D721Med (cell line): ENCODE results near the gene ATP2B2.

Source experiments
- DNase-seq: peaks from one replicate; pipeline ENCODE4 v3.0.0; 2011; ENCODE audit warnings: low spot score; ENCODE audit not compliant: insufficient read length
- FAIRE-seq: peaks from 2 replicates; lab custom pipeline; 2011; peaks lifted over from hg19 to GRCh38; lab: Jason Lieb, UNC
- CTCF ChIP-seq: IDR thresholded peaks from 2 replicates; pipeline ENCODE4 v1.5.1; 2012; ENCODE audit warnings: mild to moderate bottlenecking, control low read depth; ENCODE audit not compliant: insufficient read depth; ENCODE audit errors: missing control alignments

ATP2B2 gene

GRCh38 chr3:10341901-10342398 is 163.4 kb downstream of the ATP2B2 start:
- DNase-seq (no peak), FAIRE-seq (no peak)
- TF ChIP-seq CTCF: no peak

GRCh38 chr3:10340476-10340875 is 164.9 kb downstream of the ATP2B2 start:
- DNase-seq (no peak), FAIRE-seq (no peak)
- no peak for TF ChIP-seq CTCF

GRCh38 chr3:10340046-10340445 is 165.3 kb downstream of the ATP2B2 start:
- DNase-seq (no peak), FAIRE-seq (no peak)
- TF ChIP-seq CTCF: no peak

GRCh38 chr3:10339376-10339955 is 165.9 kb downstream of the ATP2B2 start:
- FAIRE-seq (no peak), DNase-seq (no peak)
- TF ChIP-seq CTCF: no peak

- DNase-seq: no peak
Measured at GRCh38 chr3:10338591-10339353, 166.6 kb downstream of the ATP2B2 start.

GRCh38 chr3:10338164-10338470 is 167.3 kb downstream of the ATP2B2 start:
- no peak for TF ChIP-seq CTCF
- no peak for FAIRE-seq
- DNase-seq: no peak

More at GRCh38 chr3:10338591-10339353, 166.6 kb downstream of the ATP2B2 start:
- TF ChIP-seq CTCF: no peak
- no peak for FAIRE-seq
